ENCODE results near the gene CD6. TPM values are rescaled to one million over a fixed set of nuclear protein-coding genes. Genes with fewer than 3 reads are reported as not detected.

Gene CD6
- total and polyA plus RNA-seq, 10 of the 15 experiments (the other 5 are each of a cell fraction or from before 2014, with no cell fraction given): 0.37 to 17.6 (median 6.2) TPM

- 0 out of 2 replicates have a peak, but pooled peaks have one; percentile 15 for TF ChIP-seq ATF2 (IDR thresholded peaks at IDR 0.05; ENCODE audit: low read length)
- TF ChIP-seq POLR2A (IDR thresholded peaks at IDR 0.05; ENCODE audit: low read depth, low read length): peak; percentile 2; the same call in 1 of the 2 replicates
Measured at GRCh38 chr11:60934790-60935605, 36.5 kb upstream of the CD6 start (continued).

- FAIRE-seq (no peak), ATAC-seq (peak; percentile 26), DNase-seq (ENCODE audit: low read depth, low spot score) (no peak)
- Histone ChIP-seq H3K27me3 (replicated peaks in 1 of 2; ENCODE audit: control insufficient read depth in 2 of 2, insufficient read depth in 2 of 2, low read length in 1 of 2) (no peaks in the 10 kb centered on the region), H3K9me3 (replicated peaks; ENCODE audit: control insufficient read depth, insufficient read depth, low read length) (no peaks in the 10 kb centered on the region), H3K4me1 (ENCODE audit: control insufficient read depth, insufficient read depth, low read length) (peaks cover 17% of the 10 kb centered on the region), H2AFZ (ENCODE audit: control insufficient read depth, low read depth, low read length) (no peak overlapping the region), H4K20me1 (ENCODE audit: control insufficient read depth, insufficient read depth) (no peaks in the 10 kb centered on the region), H3K4me3 (no peak overlapping the region), H3K4me2 (ENCODE audit: control insufficient read depth, insufficient read depth) (no peak overlapping the region), H3K9ac (ENCODE audit: control insufficient read depth, insufficient read depth, low read length) (no peak overlapping the region), H3K27ac (ENCODE audit: control insufficient read depth, insufficient read depth) (no peak overlapping the region), H3K36me3 (ENCODE audit: control insufficient read depth in 2 of 2, insufficient read depth in 2 of 2, low read length in 1 of 2) (peaks cover 11 to 13% of the 10 kb centered on the region in 2 experiments), H3K79me2 (ENCODE audit: control insufficient read depth, insufficient read depth, low read length) (no peaks in the 10 kb centered on the region)
- in situ Hi-C loops (cut with MboI): no loop called here
- SMC1A ChIA-PET (ENCODE audit: uncharacterized antibody, unreplicated experiment): no interaction called here
- POLR2A ChIA-PET: no interaction called here
- CTCF ChIA-PET: interaction anchor here (1.3 kb wide), 1 partner anchor 20 kb away, joined by 4 read pairs; no protein-coding TSS in a partner anchor
- WGBS (ENCODE audit: insufficient coverage, insufficient replicate concordance, low lambda C conversion rate, missing lambda C conversion rate): 71% methylated on average over 25 of the region's 27 CpGs
- no TSS peak for BruUV-seq (replicated peaks)
- RAD21 ChIA-PET (ENCODE audit: unreplicated experiment): no interaction called here
- intact Hi-C loops (cut with micrococcal nuclease; ENCODE audit: unreplicated experiment): no loop called here
- TF ChIP-seq MTA3 (IDR thresholded peaks at IDR 0.05; ENCODE audit: borderline replicate concordance, low read length) (no peak), ETV6 (conservative IDR thresholded peaks at IDR 0.05 in 1 of 2, IDR thresholded peaks at IDR 0.05 in 1 of 2; ENCODE audit: borderline replicate concordance in 1 of 2, low read depth in 1 of 2) (no peak), NKRF (conservative IDR thresholded peaks at IDR 0.05) (no peak), GATAD2B (conservative IDR thresholded peaks at IDR 0.05; ENCODE audit: low read depth) (no peak), NR2C1 (IDR thresholded peaks at IDR 0.05) (no peak), SKIL (IDR thresholded peaks at IDR 0.05; ENCODE audit: low read depth, poor library complexity, severe bottlenecking) (no peak), PBX3 (IDR thresholded peaks at IDR 0.05; ENCODE audit: insufficient replicate concordance, low read depth, low read length) (peak; percentile 2), SMAD5 (IDR thresholded peaks at IDR 0.05; ENCODE audit: low read depth) (peak; percentile 43; the same call in 1 of the 2 replicates), SMC3 (IDR thresholded peaks at IDR 0.05; ENCODE audit: borderline replicate concordance, low read length) (no peak), LARP7 (IDR thresholded peaks at IDR 0.05) (0 out of 2 replicates have a peak, but pooled peaks have one; percentile 43), ATF7 (IDR thresholded peaks at IDR 0.05; ENCODE audit: low read depth) (no peak), POLR2AphosphoS5 (IDR thresholded peaks at IDR 0.05; ENCODE audit: low read length) (peak; percentile 33; the same call in 1 of the 2 replicates)
Measured at GRCh38 chr11:60935676-60936442, 35.6 kb upstream of the CD6 start.
